HepG2 (cell line): ENCODE measurements around the gene PODXL2. TPM values are rescaled to one million over a fixed set of nuclear protein-coding genes. Genes with fewer than 3 reads are reported as not detected.

Experiments
- ATAC-seq: fragments of 200-7000 bp; cut with Tn5 transposase; 3 replicates; pipeline ENCODE4 v1.9.1; 2020; ENCODE audit warnings: mild to moderate bottlenecking, moderate library complexity
- BruUV-seq: library from RNA; stranded (reverse); fragments of 400-500 nt; replicated peaks from 2 replicates; lab custom pipeline; 2021; lab: Mats Ljungman, UMichigan
- CTCF ChIA-PET: fragments of 300-600 bp; formaldehyde crosslinking; extraction: SDS; loops from one replicate; lab custom pipeline; 2021; ENCODE audit warnings: low total read pairs, inconsistent platforms, low intra/inter-chr PET ratio; lab: Yijun Ruan, JAX
- POLR2A ChIA-PET: fragments of 350-600 bp; sonication (Branson Sonifier 250); formaldehyde crosslinking; loops from one replicate; lab custom pipeline; 2020; ENCODE audit warnings: antibody characterized with exemption, inconsistent platforms; lab: Yijun Ruan, JAX
- DNase-seq: peaks from one replicate; pipeline ENCODE4 v3.0.0-alpha.2; 2015; ENCODE audit warnings: low spot score
- FAIRE-seq: peaks from 3 replicates; lab custom pipeline; 2011; peaks lifted over from hg19 to GRCh38; lab: Jason Lieb, UNC
- H2AFZ ChIP-seq: one replicate; pipeline ENCODE4 v1.6.1; 2011; ENCODE audit warnings: low read length, inconsistent platforms
- H3K27ac ChIP-seq: fragments of 300-600 bp; 3 replicates; pipeline ENCODE4 v1.8.0; 2011; ENCODE audit warnings: mixed run types, mild to moderate bottlenecking, mixed read lengths, low read length, inconsistent platforms; ENCODE audit not compliant: insufficient read depth; ENCODE audit errors: extremely low read length
- H3K27me3 ChIP-seq, 2 experiments: fragments of 200-600 bp in 1 of 2; 2 replicates in 1 of 2; 3 replicates in 1 of 2; pipeline versions ENCODE4 v1.6.0 to v1.8.0; 2011; ENCODE audit warnings: low read length in 2 of 2, mild to moderate bottlenecking in 2 of 2, moderate library complexity in 2 of 2, inconsistent platforms in 1 of 2; ENCODE audit not compliant: insufficient read depth in 2 of 2, control insufficient read depth in 1 of 2
- H3K36me3 ChIP-seq, 2 experiments: fragments of 200-600 bp in 1 of 2; replicated peaks in 1 of 2; 2 replicates in 1 of 2; 3 replicates in 1 of 2; pipeline versions ENCODE4 v1.5.1 to v1.8.0; 2011; ENCODE audit warnings: low read length in 2 of 2, inconsistent platforms in 1 of 2; ENCODE audit not compliant: insufficient read depth in 2 of 2, control insufficient read depth in 1 of 2
- H3K4me1 ChIP-seq: 2 replicates; pipeline ENCODE4 v1.5.1; 2012; ENCODE audit warnings: low read length, inconsistent platforms; ENCODE audit not compliant: insufficient read depth
- H3K4me2 ChIP-seq: 2 replicates; pipeline ENCODE4 v1.6.0; 2011; ENCODE audit warnings: low read depth, low read length, inconsistent platforms
- H3K4me3 ChIP-seq, 3 experiments: fragments of 200-600 bp in 1 of 3; sonication (generic), shearing (Covaris generic) in 1 of 3; replicated peaks in 1 of 3; 2 replicates each; pipeline ENCODE4 v1.5.1; 2011 to 2016; ENCODE audit warnings: low read length in 3 of 3, inconsistent platforms in 2 of 3, low read depth in 2 of 3, mild to moderate bottlenecking in 2 of 3, control low read depth in 1 of 3, mixed read lengths in 1 of 3; ENCODE audit not compliant: insufficient read depth in 1 of 3
- H3K79me2 ChIP-seq: one replicate; pipeline ENCODE4 v1.6.1; 2011; ENCODE audit warnings: low read length, inconsistent platforms; ENCODE audit not compliant: insufficient read depth
- H3K9ac ChIP-seq: 2 replicates; pipeline ENCODE4 v1.6.0; 2011; ENCODE audit warnings: mild to moderate bottlenecking, low read depth, low read length, inconsistent platforms; ENCODE audit not compliant: insufficient read depth
- H3K9me3 ChIP-seq: 2 replicates; pipeline ENCODE4 v1.5.1; 2012; ENCODE audit warnings: mild to moderate bottlenecking, low read length
- H4K20me1 ChIP-seq: 2 replicates; pipeline ENCODE4 v1.6.0; 2011; ENCODE audit warnings: inconsistent platforms, mild to moderate bottlenecking, low read length, moderate library complexity; ENCODE audit not compliant: insufficient read depth
- FOXJ3 ChIP-seq: sonication (generic); formaldehyde crosslinking; IDR thresholded peaks from 2 replicates; pipeline ENCODE4 v1.4.0; 2020; ENCODE audit warnings: missing genetic modification reagents, mild to moderate bottlenecking, borderline replicate concordance
- HDAC1 ChIP-seq: sonication (generic); formaldehyde crosslinking; IDR thresholded peaks from 2 replicates; pipeline ENCODE4 v1.5.1; 2020; ENCODE audit warnings: mild to moderate bottlenecking, missing genetic modification reagents
- HNRNPK ChIP-seq: fragments of 200-400 bp; formaldehyde crosslinking; IDR thresholded peaks from 2 replicates; pipeline ENCODE4 v1.6.1; 2018; ENCODE audit warnings: low read length, low read depth, moderate library complexity, mild to moderate bottlenecking; ENCODE audit not compliant: poor library complexity, severe bottlenecking
- MXD4 ChIP-seq: IDR thresholded peaks from 2 replicates; pipeline ENCODE4 v1.6.1; 2016; ENCODE audit warnings: mild to moderate bottlenecking, missing biosample characterization, missing genetic modification reagents
- NR2C2 ChIP-seq: sonication (generic); formaldehyde crosslinking; IDR thresholded peaks from 2 replicates; pipeline ENCODE4 v1.4.0; 2020; ENCODE audit warnings: missing genetic modification reagents, mild to moderate bottlenecking, moderate library complexity, borderline replicate concordance
- PCBP2 ChIP-seq: fragments of 200-400 bp; formaldehyde crosslinking; optimal IDR thresholded peaks from 2 replicates; pipeline ENCODE3; 2018; ENCODE audit warnings: low read length, low read depth; ENCODE audit not compliant: poor library complexity, severe bottlenecking
- RNF219 ChIP-seq: sonication (generic); formaldehyde crosslinking; IDR thresholded peaks from 2 replicates; pipeline ENCODE4 v1.5.0; 2020; ENCODE audit warnings: mild to moderate bottlenecking, missing genetic modification reagents
- SNAPC5 ChIP-seq: sonication (generic); formaldehyde crosslinking; IDR thresholded peaks from 2 replicates; pipeline ENCODE4 v1.8.1; 2023; ENCODE audit warnings: mild to moderate bottlenecking, missing genetic modification reagents, borderline replicate concordance
- SOX13 ChIP-seq, 3 experiments: fragments of 450-650 bp in 1 of 3; sonication (generic) in 1 of 3; formaldehyde crosslinking in 1 of 3; IDR thresholded peaks in 2 of 3; conservative IDR thresholded peaks in 1 of 3; 2 replicates each; pipeline versions ENCODE4 v1.5.0 to v1.6.1; 2016 to 2020; ENCODE audit warnings: antibody characterized with exemption in 1 of 3, mild to moderate bottlenecking in 1 of 3, missing compliant biosample characterization in 1 of 3, missing genetic modification reagents in 1 of 3, moderate library complexity in 1 of 3
- ZNF230 ChIP-seq: sonication (generic); formaldehyde crosslinking; IDR thresholded peaks from 2 replicates; pipeline ENCODE4 v1.4.0; 2020; ENCODE audit warnings: mild to moderate bottlenecking, missing genetic modification reagents
- ZNF256 ChIP-seq: sonication (generic); formaldehyde crosslinking; conservative IDR thresholded peaks from 2 replicates; pipeline ENCODE4 v1.4.0; 2020; ENCODE audit warnings: missing genetic modification reagents
- ZNF292 ChIP-seq: sonication (generic); formaldehyde crosslinking; IDR thresholded peaks from 2 replicates; pipeline ENCODE4 v1.8.1; 2022; ENCODE audit warnings: mild to moderate bottlenecking, low read depth, missing genetic modification reagents, borderline replicate concordance
- ZNF550 ChIP-seq: sonication (generic); formaldehyde crosslinking; IDR thresholded peaks from 2 replicates; pipeline ENCODE4 v1.4.0; 2020; ENCODE audit warnings: mild to moderate bottlenecking, missing genetic modification reagents, borderline replicate concordance
- ZNF746 ChIP-seq: sonication (generic); formaldehyde crosslinking; IDR thresholded peaks from 2 replicates; pipeline ENCODE4 v1.8.0; 2022; ENCODE audit warnings: mild to moderate bottlenecking, missing genetic modification reagents
- ZNF747 ChIP-seq: sonication (generic); formaldehyde crosslinking; IDR thresholded peaks from 2 replicates; pipeline ENCODE4 v1.8.1; 2023; ENCODE audit warnings: missing genetic modification reagents, mild to moderate bottlenecking, borderline replicate concordance
- ZNF800 ChIP-seq: sonication (generic); formaldehyde crosslinking; IDR thresholded peaks from 2 replicates; pipeline ENCODE4 v1.4.0; 2020; ENCODE audit warnings: missing genetic modification reagents
- WGBS: methylation state at CpG from one replicate; pipeline ENCODE4 v1.1.6; 2017; ENCODE audit warnings: low lambda C conversion rate; 5-methylcytosine and 5-hydroxymethylcytosine counted together
- in situ Hi-C: cut with HindIII; loops from 2 replicates; pipeline ENCODE4 v1.10.0; 2017; ENCODE audit warnings: low pct_unique_long_range_greater_than_20kb; ENCODE audit not compliant: extremely low pct_ligation_motif_present
- intact Hi-C: fragments of 100-400 bp; cut with micrococcal nuclease; formaldehyde crosslinking; loops from one replicate; pipeline ENCODE4 v1.10.0; 2022; ENCODE audit not compliant: unreplicated experiment
- polyA plus RNA-seq, 8 experiments: library from polyadenylated mRNA; depleted of rRNA in 3 of 8; stranded (reverse) in 7 of 8; unstranded in 1 of 8; fragments of >200 nt; fragmentation: Illumina TruSeq in 4 of 8; extraction: Trizol in 4 of 8; gene quantifications; 2 replicates each; pipeline versions ENCODE4 v1.2.1 to v1.2.3, GENCODE V29; 2011 to 2016; ENCODE audit warnings: low read depth in 4 of 8, missing spikeins in 1 of 8, mixed read lengths in 1 of 8; ENCODE audit not compliant: insufficient read depth in 1 of 8
- total RNA-seq, 5 experiments: library from RNA; depleted of rRNA; stranded (reverse); fragments of >200 nt; fragmentation: Illumina TruSeq; extraction: Trizol; gene quantifications; 2 replicates each; pipeline ENCODE4 v1.2.3, GENCODE V29; 2016; ENCODE audit warnings: low read depth in 1 of 5

The PODXL2 gene
- total and polyA plus RNA-seq, 2 of the 13 experiments (the other 11 are each of a cell fraction or from before 2014, with no cell fraction given), result 20.4 to 25.1 TPM

GRCh38 chr3:127712461-127712860 is 83.5 kb downstream of the PODXL2 start:
- H4K20me1 ChIP-seq, result no peaks in the 10 kb centered on the region
- FAIRE-seq, result no peak
- H3K4me3 ChIP-seq, result no peak overlapping the region

More at GRCh38 chr3:127712461-127712860, 83.5 kb downstream of the PODXL2 start:
- intact Hi-C loops (no loop called here), in situ Hi-C loops (no loop called here)
- POLR2A ChIA-PET, result no interaction called here
- Histone ChIP-seq H3K36me3 (no peaks in the 10 kb centered on the region), H3K79me2 (no peaks in the 10 kb centered on the region), H3K4me2 (no peak overlapping the region), H3K27ac (no peak overlapping the region), H3K9ac (no peak overlapping the region), H3K4me1 (no peaks in the 10 kb centered on the region), H2AFZ (no peak overlapping the region), H3K9me3 (no peaks in the 10 kb centered on the region), H3K27me3 (peaks cover 6 to 52% of the 10 kb centered on the region in 2 experiments)
- CTCF ChIA-PET, result no interaction called here
- no peak for TF ChIP-seq HNRNPK
- TF ChIP-seq FOXJ3 (CRISPR knock-in tag), result no peak
- no peak for TF ChIP-seq NR2C2 (CRISPR knock-in tag)
- no peak for TF ChIP-seq ZNF800
- no peak for TF ChIP-seq SOX13 (IDR thresholded peaks at IDR 0.05)
- no peak for TF ChIP-seq SOX13 (CRISPR knock-in tag; conservative IDR thresholded peaks at IDR 0.05 in 1 of 2, IDR thresholded peaks at IDR 0.05 in 1 of 2)
- no peak for TF ChIP-seq ZNF292 (CRISPR knock-in tag)
- TF ChIP-seq ZNF256, result no peak
- TF ChIP-seq ZNF746, result no peak
- no peak for TF ChIP-seq HDAC1 (CRISPR knock-in tag)
- no peak for TF ChIP-seq SNAPC5 (CRISPR knock-in tag)
- no peak for TF ChIP-seq ZNF230
- TF ChIP-seq MXD4 (CRISPR knock-in tag), result no peak
- TF ChIP-seq RNF219 (CRISPR knock-in tag), result no peak
- no peak for TF ChIP-seq ZNF550
- TF ChIP-seq PCBP2, result no peak
- no peak for TF ChIP-seq ZNF747 (CRISPR knock-in tag)
- ATAC-seq (no peak), DNase-seq (no peak)
- no TSS peak for BruUV-seq
- WGBS, result 39% methylated on average over 9 of the region's 9 CpGs
